Uterus (tissue), 4 donors: ENCODE data around the gene OTOGL. TPM values are rescaled to one million over a fixed set of nuclear protein-coding genes. Genes with fewer than 3 reads are reported as not detected.
"Not testable (repeated sequence)": the region's sequence is repeated elsewhere in the genome, so short reads cannot be mapped to it uniquely, and the experiment has no call there.

Experiments used
- DNase-seq, 2 donors: peaks; one replicate each; pipeline ENCODE4 v3.0.0-alpha.2; 2019 to 2020
- H3K27ac ChIP-seq, 2 donors: fragments of 200-600 bp; sonication (generic); 1 replicate in 1 of 2; 2 replicates in 1 of 2; pipeline ENCODE4 v1.5.1; 2016 to 2018
- H3K27me3 ChIP-seq, 2 donors: fragments of 200-600 bp; sonication (generic); one replicate each; pipeline ENCODE4 v1.5.1; 2018 to 2019; ENCODE audit warnings: control low read depth in 1 of 2
- H3K36me3 ChIP-seq, 2 donors: fragments of 200-600 bp; sonication (generic); one replicate each; pipeline ENCODE4 v1.5.1; 2019; ENCODE audit warnings: control low read depth in 1 of 2
- H3K4me1 ChIP-seq, 2 donors: fragments of 200-600 bp; sonication (generic); one replicate each; pipeline ENCODE4 v1.5.1; 2018 to 2019; ENCODE audit warnings: control low read depth in 1 of 2
- H3K4me3 ChIP-seq, 2 donors: fragments of 200-600 bp; sonication (generic); 1 replicate in 1 of 2; 2 replicates in 1 of 2; pipeline ENCODE4 v1.5.1; 2018 to 2019; ENCODE audit warnings: mild to moderate bottlenecking in 1 of 2
- H3K9me3 ChIP-seq, 2 donors: fragments of 200-600 bp; sonication (generic); one replicate each; pipeline ENCODE4 v1.5.1; 2019; ENCODE audit warnings: control low read depth in 1 of 2
- CTCF ChIP-seq, 4 experiments: fragments of 200-600 bp in 2 of 4; fragments of 450-650 bp in 2 of 4; sonication (generic) in 2 of 4; IDR thresholded peaks; one replicate each; pipeline ENCODE4 v1.5.1; 2016 to 2019; ENCODE audit warnings: antibody characterized with exemption in 4 of 4, mild to moderate bottlenecking in 2 of 4, moderate library complexity in 1 of 4
- POLR2A ChIP-seq, 2 donors: fragments of 450-650 bp; IDR thresholded peaks; one replicate each; pipeline ENCODE4 v1.6.1; 2016; ENCODE audit warnings: antibody characterized with exemption in 2 of 2, mild to moderate bottlenecking in 1 of 2, moderate library complexity in 1 of 2
- intact Hi-C: fragments of 100-400 bp; cut with DNase I; formaldehyde crosslinking; loops from one replicate; pipeline ENCODE4 v1.15.1; 2023; ENCODE audit warnings: low total_unique reads
- total RNA-seq, 4 donors: library from RNA; depleted of rRNA in 3 of 4; stranded (reverse); fragments of >200 nt in 3 of 4; gene quantifications; one replicate each; pipeline versions ENCODE4 v1.1.0 to v1.2.4, GENCODE V29; 2014 to 2023
- donor health status: DM: yes; HTN: yes; CAD: no.

OTOGL gene
- total RNA-seq, 4 donors from 2014 or later, result 0.26 to 1.8 (median 1.2) TPM

GRCh38 chr12:80242321-80242720, 143.0 kb downstream of the OTOGL start:
- Histone ChIP-seq H3K9me3 (no peaks in the 10 kb centered on the region), H3K4me1 (no peaks in the 10 kb centered on the region), H3K27ac (no peak overlapping the region), H3K4me3 (no peak overlapping the region), H3K27me3 (no peaks in the 10 kb centered on the region), H3K36me3 (no peaks in the 10 kb centered on the region)
- no peak for DNase-seq
- TF ChIP-seq CTCF (IDR thresholded peaks at IDR 0.05) (no peak), POLR2A (IDR thresholded peaks at IDR 0.05) (no peak)
- intact Hi-C loops, result no loop called here

GRCh38 chr12:80249581-80249980, 150.2 kb downstream of the OTOGL start:
- H3K27ac ChIP-seq, intact Hi-C loops, H3K36me3 ChIP-seq, H3K4me3 ChIP-seq, H3K9me3 ChIP-seq, DNase-seq, H3K27me3 ChIP-seq, H3K4me1 ChIP-seq: not testable (repeated sequence)

- Histone ChIP-seq H3K27ac (no peak overlapping the region), H3K9me3 (no peaks in the 10 kb centered on the region), H3K4me3 (no peak overlapping the region), H3K36me3 (no peaks in the 10 kb centered on the region), H3K4me1 (no peaks in the 10 kb centered on the region), H3K27me3 (no peaks in the 10 kb centered on the region)
- DNase-seq, result no peak
- TF ChIP-seq POLR2A (IDR thresholded peaks at IDR 0.05) (no peak), CTCF (IDR thresholded peaks at IDR 0.05) (no peak)
- intact Hi-C loops, result no loop called here
Observed at GRCh38 chr12:80257920-80258319, 158.6 kb downstream of the OTOGL start.

GRCh38 chr12:80260269-80260668, 160.9 kb downstream of the OTOGL start:
- no peak overlapping the region for H3K27ac ChIP-seq
- intact Hi-C loops, result no loop called here
- TF ChIP-seq CTCF (IDR thresholded peaks at IDR 0.05) (no peak), POLR2A (IDR thresholded peaks at IDR 0.05) (no peak)
- no peak overlapping the region for H3K4me3 ChIP-seq
- H3K36me3 ChIP-seq, result no peaks in the 10 kb centered on the region
- H3K27me3 ChIP-seq, result no peaks in the 10 kb centered on the region
- no peaks in the 10 kb centered on the region for H3K4me1 ChIP-seq
- no peak for DNase-seq
- no peaks in the 10 kb centered on the region for H3K9me3 ChIP-seq

GRCh38 chr12:80261403-80261802, 162.1 kb downstream of the OTOGL start:
- DNase-seq, result no peak
- no peak overlapping the region for H3K4me3 ChIP-seq
- no peaks in the 10 kb centered on the region for H3K9me3 ChIP-seq
- H3K36me3 ChIP-seq, result no peaks in the 10 kb centered on the region
- intact Hi-C loops, result no loop called here
- no peak for TF ChIP-seq CTCF (IDR thresholded peaks at IDR 0.05)
- no peak for TF ChIP-seq POLR2A (IDR thresholded peaks at IDR 0.05)
- H3K27ac ChIP-seq, result no peak overlapping the region
- no peaks in the 10 kb centered on the region for H3K4me1 ChIP-seq
- no peaks in the 10 kb centered on the region for H3K27me3 ChIP-seq

GRCh38 chr12:80262346-80262745, 163.0 kb downstream of the OTOGL start:
- no peak for DNase-seq
- Histone ChIP-seq H3K27me3 (no peaks in the 10 kb centered on the region), H3K4me3 (no peak overlapping the region), H3K9me3 (no peaks in the 10 kb centered on the region), H3K4me1 (no peaks in the 10 kb centered on the region), H3K27ac (no peak overlapping the region), H3K36me3 (no peaks in the 10 kb centered on the region)
- intact Hi-C loops, result no loop called here
- TF ChIP-seq CTCF (IDR thresholded peaks at IDR 0.05), result no peak
- no peak for TF ChIP-seq POLR2A (IDR thresholded peaks at IDR 0.05)
